DND-41 (cell line): ENCODE results near the gene RAC2.

Source experiments
- CTCF ChIP-seq: IDR thresholded peaks from 2 replicates; pipeline ENCODE4 v1.5.1; 2012; ENCODE audit warnings: borderline replicate concordance, low read length, moderate library complexity, mild to moderate bottlenecking; ENCODE audit not compliant: poor library complexity, severe bottlenecking; ENCODE audit errors: extremely low read depth
- EZH2 ChIP-seq: IDR thresholded peaks from 3 replicates; pipeline ENCODE4 v1.6.1; 2012; ENCODE audit warnings: borderline replicate concordance, low read depth, mild to moderate bottlenecking, moderate library complexity, low read length, inconsistent platforms; ENCODE audit not compliant: severe bottlenecking

DNA sequence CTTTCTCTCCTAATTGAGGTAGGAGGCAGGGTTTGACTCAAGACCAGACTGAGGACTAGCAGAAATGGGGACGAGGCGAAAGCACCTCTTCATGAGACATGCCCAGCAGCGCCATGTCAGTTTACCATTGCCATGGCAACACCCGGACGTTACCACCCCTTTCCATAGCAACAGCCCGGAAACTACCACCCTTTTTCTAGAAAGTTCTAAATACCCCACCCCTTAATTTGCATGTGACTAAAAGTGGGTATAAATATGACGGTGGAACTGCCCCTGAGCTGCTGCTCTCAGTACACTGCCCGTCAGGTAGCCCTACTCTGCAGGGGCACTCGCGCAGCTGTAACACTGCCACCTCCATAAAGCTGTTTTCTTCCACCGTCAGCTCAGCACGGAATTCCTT, 5.9 kb upstream of the RAC2 start:
- no peak for TF ChIP-seq CTCF
- no peak for TF ChIP-seq EZH2
